GM06990 (cell line): ENCODE data around the gene TBCB.

ENCODE experiments used
- DNase-seq: peaks from one replicate; pipeline ENCODE4 v3.0.0-alpha.2; 2011; ENCODE audit not compliant: insufficient read length; ENCODE audit errors: extremely low read depth
- H3K27me3 ChIP-seq: replicated peaks from 2 replicates; pipeline ENCODE4 v1.6.0; 2011; ENCODE audit warnings: low read length; ENCODE audit not compliant: control insufficient read depth, insufficient read depth
- H3K36me3 ChIP-seq: 2 replicates; pipeline ENCODE4 v1.5.1; 2011; ENCODE audit warnings: low read length; ENCODE audit not compliant: control insufficient read depth, insufficient read depth
- H3K4me3 ChIP-seq: replicated peaks from 2 replicates; pipeline ENCODE4 v1.5.1; 2011; ENCODE audit warnings: low read depth, mild to moderate bottlenecking, control low read depth, low read length
- CTCF ChIP-seq: IDR thresholded peaks from 2 replicates; pipeline ENCODE4 v1.5.1; 2011; ENCODE audit warnings: low read length, control low read depth, mild to moderate bottlenecking, inconsistent platforms; ENCODE audit not compliant: insufficient read depth, poor library complexity, severe bottlenecking

Gene TBCB

DNA sequence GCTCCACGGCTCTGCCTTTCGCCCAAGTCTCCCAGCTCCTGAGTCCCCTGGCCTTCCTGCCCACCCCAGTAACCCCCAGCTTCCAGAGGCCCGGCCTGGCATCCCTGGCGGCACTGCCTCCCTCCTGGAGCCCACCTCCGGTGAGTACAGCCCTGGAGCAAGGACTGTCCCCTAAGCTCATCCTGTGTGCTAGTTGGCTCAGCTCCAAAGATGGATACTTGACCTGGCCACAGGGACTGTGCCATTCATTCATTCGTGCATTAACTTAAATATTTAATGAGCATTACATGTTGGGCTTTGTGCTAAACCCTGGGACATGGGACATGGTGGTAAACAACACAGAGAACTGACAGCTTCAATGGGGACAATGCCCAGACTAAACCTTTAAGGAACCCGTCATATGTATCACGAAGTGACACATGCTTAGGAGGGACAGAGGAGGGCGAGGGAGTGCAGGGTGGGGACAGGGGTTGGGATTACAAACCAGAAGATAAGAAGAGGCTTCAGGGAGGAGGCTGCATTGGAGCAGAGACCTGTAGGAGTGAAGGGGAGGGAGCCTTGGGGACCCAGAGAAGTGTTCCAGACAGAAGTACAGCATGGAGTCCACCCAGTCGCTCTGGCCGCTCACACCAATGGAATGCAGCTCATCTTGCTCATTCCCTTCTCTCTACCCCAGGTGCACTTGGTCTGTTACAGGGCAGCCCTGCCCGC is 11.3 kb upstream of the TBCB start:
- no peak for DNase-seq
- Histone ChIP-seq H3K27me3 (no peaks in the 10 kb centered on the region), H3K4me3 (no peak overlapping the region), H3K36me3 (peaks cover 42% of the 10 kb centered on the region)
- TF ChIP-seq CTCF, result no peak

DNA sequence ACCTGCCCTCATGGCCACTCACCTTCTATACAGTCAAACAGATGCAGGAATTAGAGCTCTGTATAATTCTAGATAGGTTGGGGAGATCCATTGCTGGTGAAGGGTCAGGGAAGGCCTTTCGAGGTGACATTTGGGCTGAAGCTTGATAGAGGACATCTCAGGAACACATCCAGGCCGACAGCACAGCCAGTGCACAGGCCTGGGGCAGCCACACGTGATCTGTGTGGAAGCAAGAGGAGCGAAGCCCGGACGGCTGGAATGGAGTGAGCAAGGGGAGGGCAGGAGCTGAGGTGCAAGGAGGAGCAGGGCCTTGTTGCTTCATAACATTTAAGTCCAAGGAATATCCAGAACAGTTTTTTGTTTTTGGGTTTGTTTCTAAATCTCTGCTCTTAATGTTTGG is 8.8 kb upstream of the TBCB start:
- no peak for DNase-seq
- Histone ChIP-seq H3K4me3 (no peak overlapping the region), H3K27me3 (no peaks in the 10 kb centered on the region), H3K36me3 (peaks cover 31% of the 10 kb centered on the region)
- TF ChIP-seq CTCF, result no peak

DNA sequence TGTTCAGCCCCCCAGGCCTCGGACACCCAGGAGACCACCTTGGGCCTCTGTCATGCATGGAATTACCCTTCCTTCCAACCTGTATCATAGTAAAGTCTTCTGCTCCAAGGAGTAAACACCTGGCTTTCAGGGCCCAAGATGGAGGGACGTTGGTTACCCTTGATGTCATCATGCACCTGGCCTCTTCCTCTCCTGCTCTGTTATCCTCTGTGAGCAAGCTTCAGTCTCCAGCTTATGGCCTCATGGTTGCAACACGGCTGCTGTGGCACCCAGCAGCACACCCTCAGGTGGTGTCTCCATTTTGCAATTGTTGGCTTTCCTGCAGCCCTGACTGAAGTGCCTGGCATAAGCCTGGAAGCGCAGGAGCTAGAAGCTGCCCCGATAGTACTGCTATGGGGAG is 8.3 kb upstream of the TBCB start:
- H3K36me3 ChIP-seq, result peaks cover 25% of the 10 kb centered on the region
- no peaks in the 10 kb centered on the region for H3K27me3 ChIP-seq
- no peak for TF ChIP-seq CTCF
- no peak overlapping the region for H3K4me3 ChIP-seq
- no peak for DNase-seq

- H3K27me3 ChIP-seq, result no peaks in the 10 kb centered on the region
- DNase-seq, result no peak
- peaks cover 24% of the 10 kb centered on the region for H3K36me3 ChIP-seq
- no peak overlapping the region for H3K4me3 ChIP-seq
- TF ChIP-seq CTCF, result no peak
These were observed 6.6 kb upstream of the TBCB start for GRCh38 chr19:36108684-36109083.

- H3K36me3 ChIP-seq, result peaks cover 8% of the 10 kb centered on the region
- H3K27me3 ChIP-seq, result no peaks in the 10 kb centered on the region
- no peak for DNase-seq
- H3K4me3 ChIP-seq, result no peak within 1 kb of the TSS
- TF ChIP-seq CTCF, result no peak
These were observed 4.6 kb upstream of the TBCB start, which contains the start of gene OVOL3 for GRCh38 chr19:36110487-36111199. Gene OVOL3, plus strand, starts transcription at chr19:36111143. Its CDS starts 60 bp downstream, at chr19:36111203.
